Measurements from ENCODE around the gene ATG5.

ATG5 gene

GRCh38 chr6:106149472-106150069 lies 176.0 kb downstream of the ATG5 start:
- H3K9ac ChIP-seq (ENCODE audit: low read length), result no peak overlapping the region
- TF ChIP-seq CTCF (IDR thresholded peaks at IDR 0.05; ENCODE audit: low read depth, low read length), result no peak
- TF ChIP-seq EZH2phosphoT487 (IDR thresholded peaks at IDR 0.05; ENCODE audit: low read depth), result no peak
- peaks cover 57% of the 10 kb centered on the region for H3K4me1 ChIP-seq (ENCODE audit: low read length)
- H4K20me1 ChIP-seq (ENCODE audit: insufficient read depth, low read length), result no peaks in the 10 kb centered on the region
- no peak overlapping the region for H2AFZ ChIP-seq (ENCODE audit: low read depth, low read length)
- H3K27me3 ChIP-seq (ENCODE audit: low read depth, low read length), result no peaks in the 10 kb centered on the region
- no peaks in the 10 kb centered on the region for H3K9me3 ChIP-seq (ENCODE audit: insufficient read depth, low read length)
- H3K27ac ChIP-seq (ENCODE audit: low read length), result no peak overlapping the region
- no peak overlapping the region for H3K4me2 ChIP-seq (ENCODE audit: low read length)
- H3K36me3 ChIP-seq (replicated peaks; ENCODE audit: low read depth, low read length), result no peaks in the 10 kb centered on the region
- no peak overlapping the region for H3K4me3 ChIP-seq (ENCODE audit: low read length)
- H3K79me2 ChIP-seq (ENCODE audit: low read length), result no peaks in the 10 kb centered on the region

GRCh38 chr6:106147476-106147875 lies 178.1 kb downstream of the ATG5 start:
- Histone ChIP-seq H3K4me3 (ENCODE audit: low read length) (no peak overlapping the region), H3K9ac (ENCODE audit: low read length) (no peak overlapping the region), H3K27ac (ENCODE audit: low read length) (no peak overlapping the region), H3K36me3 (replicated peaks; ENCODE audit: low read depth, low read length) (no peaks in the 10 kb centered on the region), H3K4me2 (ENCODE audit: low read length) (no peak overlapping the region), H2AFZ (ENCODE audit: low read depth, low read length) (no peak overlapping the region), H3K4me1 (ENCODE audit: low read length) (peaks cover 61% of the 10 kb centered on the region), H3K27me3 (ENCODE audit: low read depth, low read length) (no peaks in the 10 kb centered on the region), H4K20me1 (ENCODE audit: insufficient read depth, low read length) (no peaks in the 10 kb centered on the region), H3K79me2 (ENCODE audit: low read length) (no peaks in the 10 kb centered on the region), H3K9me3 (ENCODE audit: insufficient read depth, low read length) (no peaks in the 10 kb centered on the region)
- TF ChIP-seq CTCF (IDR thresholded peaks at IDR 0.05; ENCODE audit: low read depth, low read length) (no peak), EZH2phosphoT487 (IDR thresholded peaks at IDR 0.05; ENCODE audit: low read depth) (no peak)

- no peak for TF ChIP-seq CTCF (IDR thresholded peaks at IDR 0.05; ENCODE audit: low read depth, low read length)
- TF ChIP-seq EZH2phosphoT487 (IDR thresholded peaks at IDR 0.05; ENCODE audit: low read depth), result no peak
- H3K27ac ChIP-seq (ENCODE audit: low read length), result no peak overlapping the region
- H3K4me2 ChIP-seq (ENCODE audit: low read length), result peak overlapping the region; percentile 82
Observed at GRCh38 chr6:106146852-106147351, 178.7 kb downstream of the ATG5 start.

GRCh38 chr6:106145741-106146227 lies 179.8 kb downstream of the ATG5 start:
- Histone ChIP-seq H3K27ac (ENCODE audit: low read length) (no peak overlapping the region; the same call in 1 of the 2 replicates), H3K9me3 (ENCODE audit: insufficient read depth, low read length) (no peaks in the 10 kb centered on the region), H4K20me1 (ENCODE audit: insufficient read depth, low read length) (no peaks in the 10 kb centered on the region), H3K9ac (ENCODE audit: low read length) (peak overlapping the region; percentile 35), H3K4me3 (ENCODE audit: low read length) (peak overlapping the region; percentile 57), H3K27me3 (ENCODE audit: low read depth, low read length) (no peaks in the 10 kb centered on the region), H2AFZ (ENCODE audit: low read depth, low read length) (0 out of 2 replicates have a peak overlapping the region, but pooled peaks have one; percentile 20), H3K4me1 (ENCODE audit: low read length) (peaks cover 64% of the 10 kb centered on the region), H3K4me2 (ENCODE audit: low read length) (peak overlapping the region; percentile 82), H3K79me2 (ENCODE audit: low read length) (no peaks in the 10 kb centered on the region), H3K36me3 (replicated peaks; ENCODE audit: low read depth, low read length) (no peaks in the 10 kb centered on the region)
- TF ChIP-seq EZH2phosphoT487 (IDR thresholded peaks at IDR 0.05; ENCODE audit: low read depth) (no peak), CTCF (IDR thresholded peaks at IDR 0.05; ENCODE audit: low read depth, low read length) (no peak)

More at GRCh38 chr6:106146852-106147351, 178.7 kb downstream of the ATG5 start:
- Histone ChIP-seq H4K20me1 (ENCODE audit: insufficient read depth, low read length) (no peaks in the 10 kb centered on the region), H3K9me3 (ENCODE audit: insufficient read depth, low read length) (no peaks in the 10 kb centered on the region), H3K79me2 (ENCODE audit: low read length) (no peaks in the 10 kb centered on the region), H3K9ac (ENCODE audit: low read length) (no peak overlapping the region), H3K27me3 (ENCODE audit: low read depth, low read length) (no peaks in the 10 kb centered on the region), H2AFZ (ENCODE audit: low read depth, low read length) (no peak overlapping the region), H3K4me1 (ENCODE audit: low read length) (peaks cover 61% of the 10 kb centered on the region), H3K36me3 (replicated peaks; ENCODE audit: low read depth, low read length) (no peaks in the 10 kb centered on the region), H3K4me3 (ENCODE audit: low read length) (no peak overlapping the region)
